OCI-LY7 (cell line): ENCODE data around the gene XPR1.

Experiments used
- EZH2phosphoT487 ChIP-seq: fragments of 200-600 bp; sonication (generic); IDR thresholded peaks from 2 replicates; pipeline ENCODE4 v1.6.1; 2018; ENCODE audit warnings: low read depth, borderline replicate concordance, mild to moderate bottlenecking, mixed run types, antibody characterized with exemption, low read length, moderate library complexity, mixed read lengths
- TF ChIP-seq, protein P1 (sequence below): fragments of 200-600 bp; sonication (generic); conservative IDR thresholded peaks from 2 replicates; pipeline ENCODE4 v1.5.1; 2014; ENCODE audit warnings: mild to moderate bottlenecking, antibody characterized with exemption, low read length, moderate library complexity, mixed read lengths

DNA sequence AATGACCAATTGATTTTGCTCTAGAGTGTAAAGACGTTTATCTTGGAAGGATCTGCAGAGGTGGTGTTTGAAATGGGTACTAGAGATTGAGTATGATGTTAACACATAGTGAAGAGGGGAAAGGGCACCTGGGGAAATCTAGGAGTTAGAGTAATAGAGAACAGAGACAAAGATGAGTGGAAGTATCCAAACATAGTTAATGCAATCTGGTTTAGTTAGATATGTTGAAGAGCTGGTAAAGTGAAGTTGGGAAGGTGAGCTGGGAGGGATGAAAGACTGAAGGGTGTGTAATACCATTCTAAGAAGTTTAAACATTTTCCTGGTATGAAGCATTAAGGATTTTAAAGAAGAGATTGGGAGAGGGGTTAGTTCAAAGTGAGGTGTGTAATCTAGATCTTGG is 11.0 kb downstream of the XPR1 start:
- TF ChIP-seq, protein P1, sequence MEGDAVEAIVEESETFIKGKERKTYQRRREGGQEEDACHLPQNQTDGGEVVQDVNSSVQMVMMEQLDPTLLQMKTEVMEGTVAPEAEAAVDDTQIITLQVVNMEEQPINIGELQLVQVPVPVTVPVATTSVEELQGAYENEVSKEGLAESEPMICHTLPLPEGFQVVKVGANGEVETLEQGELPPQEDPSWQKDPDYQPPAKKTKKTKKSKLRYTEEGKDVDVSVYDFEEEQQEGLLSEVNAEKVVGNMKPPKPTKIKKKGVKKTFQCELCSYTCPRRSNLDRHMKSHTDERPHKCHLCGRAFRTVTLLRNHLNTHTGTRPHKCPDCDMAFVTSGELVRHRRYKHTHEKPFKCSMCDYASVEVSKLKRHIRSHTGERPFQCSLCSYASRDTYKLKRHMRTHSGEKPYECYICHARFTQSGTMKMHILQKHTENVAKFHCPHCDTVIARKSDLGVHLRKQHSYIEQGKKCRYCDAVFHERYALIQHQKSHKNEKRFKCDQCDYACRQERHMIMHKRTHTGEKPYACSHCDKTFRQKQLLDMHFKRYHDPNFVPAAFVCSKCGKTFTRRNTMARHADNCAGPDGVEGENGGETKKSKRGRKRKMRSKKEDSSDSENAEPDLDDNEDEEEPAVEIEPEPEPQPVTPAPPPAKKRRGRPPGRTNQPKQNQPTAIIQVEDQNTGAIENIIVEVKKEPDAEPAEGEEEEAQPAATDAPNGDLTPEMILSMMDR: no peak
- no peak for TF ChIP-seq EZH2phosphoT487
